Natural killer cell (primary cell): Measurements from ENCODE around the gene EPX. TPM values are rescaled to one million over a fixed set of nuclear protein-coding genes. Genes with fewer than 3 reads are reported as not detected.

Experiments
- ATAC-seq, 3 donors: fragments of 150-1000 bp in 2 of 3; fragments of 200-7000 bp in 1 of 3; cut with Tn5 transposase; 1 replicate in 1 of 3; 2 replicates in 2 of 3; pipeline ENCODE4 v1.10.0; 2021; ENCODE audit warnings: mild to moderate bottlenecking in 2 of 3, moderate library complexity in 2 of 3
- DNase-seq, 2 donors: peaks; one replicate each; pipeline versions ENCODE4 v3.0.0 to v3.0.0-alpha.2; 2013 to 2021; ENCODE audit warnings: mixed read lengths in 1 of 2
- H3K27ac ChIP-seq: one replicate; pipeline ENCODE4 v1.5.1; 2013; ENCODE audit warnings: mild to moderate bottlenecking, low read length
- H3K27me3 ChIP-seq: one replicate; pipeline ENCODE4 v1.6.1; 2013; ENCODE audit warnings: low read length; ENCODE audit not compliant: control insufficient read depth, insufficient read depth
- H3K36me3 ChIP-seq: one replicate; pipeline ENCODE4 v1.6.1; 2013; ENCODE audit warnings: low read length; ENCODE audit not compliant: control insufficient read depth, insufficient read depth
- H3K4me1 ChIP-seq: one replicate; pipeline ENCODE4 v1.6.1; 2013; ENCODE audit warnings: low read length; ENCODE audit not compliant: control insufficient read depth, insufficient read depth
- H3K4me3 ChIP-seq: one replicate; pipeline ENCODE4 v1.5.1; 2013; ENCODE audit warnings: low read length
- H3K9me3 ChIP-seq: one replicate; pipeline ENCODE4 v1.6.1; 2013; ENCODE audit warnings: low read length; ENCODE audit not compliant: control insufficient read depth, insufficient read depth
- H3K27ac Mint-ChIP-seq, 2 donors: one replicate each; pipeline ENCODE4 v1.8.0; 2022; ENCODE audit warnings: mild to moderate bottlenecking in 2 of 2, mixed read lengths in 2 of 2, moderate library complexity in 1 of 2
- H3K27me3 Mint-ChIP-seq, 2 donors: one replicate each; pipeline ENCODE4 v1.8.0; 2022; ENCODE audit warnings: low read depth in 2 of 2, mixed read lengths in 2 of 2
- H3K36me3 Mint-ChIP-seq: one replicate; pipeline ENCODE4 v1.8.0; 2022; ENCODE audit warnings: mixed read lengths
- H3K4me1 Mint-ChIP-seq, 2 donors: one replicate each; pipeline ENCODE4 v1.8.0; 2022; ENCODE audit warnings: mixed read lengths in 2 of 2
- H3K4me3 Mint-ChIP-seq: one replicate; pipeline ENCODE4 v1.8.0; 2022; ENCODE audit warnings: mild to moderate bottlenecking, moderate library complexity, mixed read lengths
- H3K9me3 Mint-ChIP-seq, 2 donors: one replicate each; pipeline ENCODE4 v1.8.0; 2022; ENCODE audit warnings: mixed read lengths in 2 of 2
- WGBS: methylation state at CpG from one replicate; pipeline ENCODE4 v1.1.7; 2013; ENCODE audit warnings: missing lambda C conversion rate; ENCODE audit not compliant: insufficient coverage; 5-methylcytosine and 5-hydroxymethylcytosine counted together
- intact Hi-C: fragments of 100-400 bp; cut with micrococcal nuclease; formaldehyde crosslinking; loops from one replicate; pipeline ENCODE4 v1.14.2; 2022
- total RNA-seq, 4 donors: library from RNA; stranded (reverse); fragments of 120-200 nt in 1 of 4; gene quantifications; one replicate each; pipeline versions ENCODE4 v1.2.3 to v1.2.4, GENCODE V29; 2013 to 2022
- TF ChIP-seq, protein P1 (sequence below): fragments of 200-600 bp; IDR thresholded peaks from one replicate; pipeline ENCODE4 v1.8.0; 2022; ENCODE audit warnings: antibody characterized with exemption

Gene EPX
- total RNA-seq, 3 donors from 2014 or later (not counting 1 experiment from before 2014, with no cell fraction given) = not detected

GRCh38 chr17:58165981-58166380 lies 26.5 kb upstream of the EPX start:
- no peaks in the 10 kb centered on the region for H3K9me3 Mint-ChIP-seq
- no peaks in the 10 kb centered on the region for H3K27me3 ChIP-seq
- peak in 1 of 2 donors; percentile 32 for DNase-seq
- 22% methylated on average over 2 of the region's 2 CpGs for WGBS
- H3K27ac Mint-ChIP-seq = no peak overlapping the region
- no peaks in the 10 kb centered on the region for H3K27me3 Mint-ChIP-seq
- intact Hi-C loops = no loop called here
- H3K4me1 Mint-ChIP-seq = peaks cover 29 to 31% of the 10 kb centered on the region in 2 donors
- no peak overlapping the region for H3K27ac ChIP-seq
- no peak overlapping the region for H3K4me3 Mint-ChIP-seq
- TF ChIP-seq, protein P1, sequence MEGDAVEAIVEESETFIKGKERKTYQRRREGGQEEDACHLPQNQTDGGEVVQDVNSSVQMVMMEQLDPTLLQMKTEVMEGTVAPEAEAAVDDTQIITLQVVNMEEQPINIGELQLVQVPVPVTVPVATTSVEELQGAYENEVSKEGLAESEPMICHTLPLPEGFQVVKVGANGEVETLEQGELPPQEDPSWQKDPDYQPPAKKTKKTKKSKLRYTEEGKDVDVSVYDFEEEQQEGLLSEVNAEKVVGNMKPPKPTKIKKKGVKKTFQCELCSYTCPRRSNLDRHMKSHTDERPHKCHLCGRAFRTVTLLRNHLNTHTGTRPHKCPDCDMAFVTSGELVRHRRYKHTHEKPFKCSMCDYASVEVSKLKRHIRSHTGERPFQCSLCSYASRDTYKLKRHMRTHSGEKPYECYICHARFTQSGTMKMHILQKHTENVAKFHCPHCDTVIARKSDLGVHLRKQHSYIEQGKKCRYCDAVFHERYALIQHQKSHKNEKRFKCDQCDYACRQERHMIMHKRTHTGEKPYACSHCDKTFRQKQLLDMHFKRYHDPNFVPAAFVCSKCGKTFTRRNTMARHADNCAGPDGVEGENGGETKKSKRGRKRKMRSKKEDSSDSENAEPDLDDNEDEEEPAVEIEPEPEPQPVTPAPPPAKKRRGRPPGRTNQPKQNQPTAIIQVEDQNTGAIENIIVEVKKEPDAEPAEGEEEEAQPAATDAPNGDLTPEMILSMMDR = no peak
- no peak overlapping the region for H3K4me3 ChIP-seq
- H3K9me3 ChIP-seq = no peaks in the 10 kb centered on the region
- peaks cover 20% of the 10 kb centered on the region for H3K4me1 ChIP-seq
- H3K36me3 ChIP-seq = no peaks in the 10 kb centered on the region
- no peaks in the 10 kb centered on the region for H3K36me3 Mint-ChIP-seq
- ATAC-seq = no peak

- no peak for ATAC-seq
- Histone ChIP-seq H3K27ac (no peak within 1 kb of the TSS), H3K27me3 (no peaks in the 10 kb centered on the region), H3K4me3 (no peak within 1 kb of the TSS), H3K36me3 (no peaks in the 10 kb centered on the region), H3K4me1 (peaks cover 23% of the 10 kb centered on the region), H3K9me3 (no peaks in the 10 kb centered on the region)
- H3K9me3 Mint-ChIP-seq = no peaks in the 10 kb centered on the region
- H3K36me3 Mint-ChIP-seq = no peaks in the 10 kb centered on the region
- no peaks in the 10 kb centered on the region for H3K27me3 Mint-ChIP-seq
- TF ChIP-seq, protein P1 = no peak
- peak within 1 kb of the TSS in 1 of 2 donors; percentile 55 for H3K27ac Mint-ChIP-seq
- intact Hi-C loops = no loop called here
- peaks cover 36 to 37% of the 10 kb centered on the region in 2 donors for H3K4me1 Mint-ChIP-seq
- WGBS = 82% methylated on average over 5 of the region's 6 CpGs
- DNase-seq = no peak
- no peak within 1 kb of the TSS for H3K4me3 Mint-ChIP-seq
Observed at GRCh38 chr17:58166682-58167081, 25.8 kb upstream of the EPX start, which contains the start of gene OR4D2. Gene OR4D2 (plus strand): TSS chr17:58166982. CDS start chr17:58169656, 2,674 bp downstream.

DNA sequence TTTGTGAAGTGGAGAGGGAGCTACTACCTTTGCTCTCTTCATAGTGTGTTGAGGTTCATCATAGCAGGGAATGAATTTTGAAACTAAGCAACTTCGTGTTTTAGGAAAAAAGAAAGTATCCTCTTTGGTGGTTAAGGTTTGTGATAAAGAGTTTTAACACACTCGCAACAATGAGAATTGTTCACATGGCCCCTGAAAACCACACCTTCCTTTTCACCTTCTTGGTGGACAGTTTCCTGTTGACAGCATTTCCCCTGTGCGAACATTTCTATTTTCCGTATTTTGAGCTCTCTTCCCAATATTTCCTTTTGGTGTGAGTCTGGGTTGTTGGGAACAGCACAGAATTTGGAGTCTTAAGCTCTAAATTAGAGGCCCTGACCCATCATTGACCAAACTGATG lies 21.9 kb upstream of the EPX start:
- no peaks in the 10 kb centered on the region for H3K9me3 Mint-ChIP-seq
- H3K4me1 Mint-ChIP-seq = peaks cover 46 to 47% of the 10 kb centered on the region in 2 donors
- Histone ChIP-seq H3K4me1 (peaks cover 30% of the 10 kb centered on the region), H3K27ac (peak overlapping the region; percentile 52), H3K27me3 (no peaks in the 10 kb centered on the region), H3K9me3 (no peaks in the 10 kb centered on the region), H3K4me3 (no peak overlapping the region), H3K36me3 (no peaks in the 10 kb centered on the region)
- intact Hi-C loops = no loop called here
- 0% methylated on average over 3 of the region's 4 CpGs for WGBS
- DNase-seq (peak in 1 of 2 donors; percentile 40), ATAC-seq (peak in 1 of 3 donors; percentile 36)
- H3K27me3 Mint-ChIP-seq = peaks cover 0 to 4% of the 10 kb centered on the region in 2 donors
- H3K27ac Mint-ChIP-seq = peak overlapping the region; percentile 81 to 85
- no peaks in the 10 kb centered on the region for H3K36me3 Mint-ChIP-seq
- peak overlapping the region; percentile 79 for H3K4me3 Mint-ChIP-seq
- TF ChIP-seq, protein P1 = no peak
